Activated T-cell treated with anti-CD3 and anti-CD28 coated beads, Interleukin-2, amount 50 U/mL, for 4 hours (primary cell): Measurements from ENCODE around the gene CCNB1. TPM values are rescaled to one million over a fixed set of nuclear protein-coding genes. Genes with fewer than 3 reads are reported as not detected.
"Not testable (repeated sequence)": the region's sequence is repeated elsewhere in the genome, so short reads cannot be mapped to it uniquely, and the experiment has no call there.

ENCODE experiments used
- ATAC-seq, 2 donors: fragments of 200-7000 bp; cut with Tn5 transposase; one replicate each; pipeline ENCODE4 v1.10.0; 2021
- DNase-seq: peaks from one replicate; pipeline ENCODE4 v3.0.0-alpha.2; 2020
- H3K27me3 Mint-ChIP-seq: one replicate; pipeline ENCODE4 v1.8.0; 2021; ENCODE audit warnings: low read depth, mixed read lengths
- H3K36me3 Mint-ChIP-seq: one replicate; pipeline ENCODE4 v1.8.0; 2022; ENCODE audit warnings: mixed read lengths; ENCODE audit not compliant: insufficient read depth
- H3K4me1 Mint-ChIP-seq: one replicate; pipeline ENCODE4 v1.8.0; 2021; ENCODE audit warnings: low read depth, mixed read lengths
- H3K4me3 Mint-ChIP-seq: one replicate; pipeline ENCODE4 v1.8.0; 2021; ENCODE audit warnings: mild to moderate bottlenecking, moderate library complexity, mixed read lengths
- H3K9me3 Mint-ChIP-seq: one replicate; pipeline ENCODE4 v1.8.0; 2021; ENCODE audit warnings: mixed read lengths
- total RNA-seq, 3 donors: library from RNA; stranded (reverse); gene quantifications; one replicate each; pipeline ENCODE4 v1.2.1, GENCODE V29; 2021

Gene CCNB1
- total RNA-seq, 3 donors from 2014 or later = 19.3 to 25.6 (median 20.0) TPM

- Mint-ChIP-seq H3K4me3 (no peak overlapping the region), H3K36me3 (no peaks in the 10 kb centered on the region), H3K9me3 (no peaks in the 10 kb centered on the region), H3K27me3 (no peaks in the 10 kb centered on the region), H3K4me1 (no peaks in the 10 kb centered on the region)
- no peak for DNase-seq
- ATAC-seq = no peak
Observed at GRCh38 chr5:69209602-69210001, 42.7 kb downstream of the CCNB1 start.

DNA sequence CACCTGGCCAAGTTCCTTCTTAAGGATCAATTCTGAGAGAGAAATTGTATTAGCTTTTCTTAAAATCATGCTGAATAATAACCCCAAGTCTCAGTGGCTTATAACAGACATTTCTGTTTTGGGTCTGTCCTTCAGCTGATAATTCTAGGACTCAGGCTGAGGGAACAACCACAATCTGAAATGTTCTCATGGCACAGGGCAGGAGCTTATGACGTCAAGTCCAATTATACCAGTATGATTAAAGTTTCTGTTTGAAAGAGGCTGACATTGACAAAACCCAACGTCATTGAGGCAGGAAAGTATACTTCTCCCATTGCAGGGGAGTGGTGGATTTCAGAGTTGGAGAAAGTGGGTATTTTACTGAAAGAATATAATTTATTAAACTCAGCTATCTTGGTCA is 44.2 kb downstream of the CCNB1 start:
- H3K4me1 Mint-ChIP-seq = no peaks in the 10 kb centered on the region
- no peaks in the 10 kb centered on the region for H3K36me3 Mint-ChIP-seq
- H3K4me3 Mint-ChIP-seq = no peak overlapping the region
- H3K9me3 Mint-ChIP-seq = no peaks in the 10 kb centered on the region
- ATAC-seq (no peak), DNase-seq (no peak)
- no peaks in the 10 kb centered on the region for H3K27me3 Mint-ChIP-seq

DNA sequence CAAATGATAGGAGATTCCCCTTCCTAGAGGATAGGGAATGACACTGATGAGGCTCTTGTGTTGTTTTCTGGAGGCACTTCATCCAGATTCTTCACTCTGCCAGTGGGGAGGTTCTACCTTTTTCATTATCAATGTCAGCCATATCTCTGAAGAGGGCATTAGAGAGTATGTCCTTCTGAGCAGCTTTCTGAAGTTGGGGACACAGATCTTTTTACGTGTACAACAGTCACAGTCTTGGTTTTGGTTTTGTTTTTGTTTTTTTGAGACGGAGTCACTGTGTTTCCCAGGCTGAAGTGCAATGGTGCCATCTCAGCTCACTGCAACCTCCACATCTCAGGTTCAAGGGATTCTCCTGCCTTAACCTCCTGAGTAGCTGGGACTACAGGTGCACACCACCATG is 45.1 kb downstream of the CCNB1 start:
- no peak for DNase-seq
- peak overlapping the region; percentile 31 for H3K4me3 Mint-ChIP-seq
- no peaks in the 10 kb centered on the region for H3K27me3 Mint-ChIP-seq
- no peak for ATAC-seq
- peaks cover 2% of the 10 kb centered on the region for H3K4me1 Mint-ChIP-seq
- H3K36me3 Mint-ChIP-seq = no peaks in the 10 kb centered on the region
- H3K9me3 Mint-ChIP-seq = no peaks in the 10 kb centered on the region

DNA sequence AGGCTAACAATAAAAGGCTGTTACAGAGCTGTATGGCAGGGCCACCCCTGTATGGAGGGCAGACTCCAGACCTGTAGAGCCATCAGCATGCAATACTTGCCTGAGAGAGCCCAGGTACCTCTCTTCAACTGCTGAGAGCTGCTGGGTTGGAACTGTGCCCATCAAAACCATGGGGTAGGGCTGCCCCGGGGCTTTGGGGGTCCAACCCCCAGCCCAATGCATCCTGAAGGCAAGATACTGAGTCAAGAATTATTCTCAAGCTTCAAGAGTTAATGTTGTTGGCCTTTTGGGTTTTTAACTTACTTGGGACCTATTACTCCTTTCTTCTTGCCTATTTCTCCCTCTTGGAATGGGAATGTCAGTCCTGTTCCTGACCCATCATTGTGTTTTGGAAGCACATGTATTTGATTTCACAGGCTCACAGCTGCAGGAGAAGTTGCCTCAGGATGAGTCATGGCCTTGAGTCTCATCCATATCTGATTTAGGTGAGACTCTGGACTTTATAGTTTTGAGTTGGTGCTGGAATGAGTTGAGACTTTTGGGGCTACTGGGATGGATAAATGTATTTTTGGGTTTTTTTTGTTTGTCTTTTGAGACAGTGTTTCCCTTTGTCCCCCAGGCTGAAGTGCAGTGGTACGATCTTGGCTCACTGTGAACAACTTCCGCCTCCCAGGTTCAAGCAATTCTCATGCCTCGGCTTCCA is 46.7 kb downstream of the CCNB1 start:
- Mint-ChIP-seq H3K9me3 (no peaks in the 10 kb centered on the region), H3K4me3 (no peak overlapping the region), H3K27me3 (no peaks in the 10 kb centered on the region), H3K36me3 (no peaks in the 10 kb centered on the region), H3K4me1 (peaks cover 7% of the 10 kb centered on the region)
- no peak for DNase-seq
- no peak for ATAC-seq

DNA sequence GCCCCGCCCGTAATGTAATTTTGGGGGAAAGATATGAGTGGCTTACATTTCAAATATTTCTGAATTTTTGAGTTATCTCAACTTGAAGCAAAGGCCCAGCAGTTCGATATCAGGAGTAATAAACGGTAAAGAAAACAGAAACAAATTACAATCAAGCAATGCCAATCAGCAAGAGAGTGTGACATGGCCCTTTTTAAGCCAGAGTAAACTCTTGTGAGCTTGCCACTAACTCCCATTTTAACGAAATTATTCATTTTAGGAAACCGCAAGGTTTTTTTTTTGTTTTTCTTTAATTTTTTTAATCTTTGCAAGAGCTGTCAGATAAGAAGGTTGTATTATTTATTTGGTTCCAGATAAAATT is 50.2 kb downstream of the CCNB1 start:
- Mint-ChIP-seq H3K4me3 (peak overlapping the region; percentile 97), H3K4me1 (peaks cover 14% of the 10 kb centered on the region)
- no peak for ATAC-seq

GRCh38 chr5:69217548-69218526 is 50.9 kb downstream of the CCNB1 start:
- DNase-seq (peak; percentile 93), ATAC-seq (peak; percentile 91 to 96)
- Mint-ChIP-seq H3K36me3 (peaks cover 3% of the 10 kb centered on the region), H3K4me1 (peaks cover 14% of the 10 kb centered on the region), H3K9me3 (no peaks in the 10 kb centered on the region), H3K4me3 (peak overlapping the region; percentile 97), H3K27me3 (no peaks in the 10 kb centered on the region)

More for the DNA sequence above, 50.2 kb downstream of the CCNB1 start:
- no peak for DNase-seq
- no peaks in the 10 kb centered on the region for H3K9me3 Mint-ChIP-seq
- no peaks in the 10 kb centered on the region for H3K27me3 Mint-ChIP-seq
- peaks cover 1% of the 10 kb centered on the region for H3K36me3 Mint-ChIP-seq

- Mint-ChIP-seq H3K4me3 (no peak overlapping the region), H3K4me1 (peaks cover 14% of the 10 kb centered on the region), H3K36me3 (peaks cover 3% of the 10 kb centered on the region), H3K9me3 (no peaks in the 10 kb centered on the region), H3K27me3 (no peaks in the 10 kb centered on the region)
- DNase-seq (no peak), ATAC-seq (no peak)
Observed at GRCh38 chr5:69219939-69220338, 53.0 kb downstream of the CCNB1 start.

GRCh38 chr5:69220371-69220770 is 53.4 kb downstream of the CCNB1 start:
- not testable (repeated sequence) for ATAC-seq, H3K36me3 Mint-ChIP-seq, H3K9me3 Mint-ChIP-seq, DNase-seq, H3K27me3 Mint-ChIP-seq, H3K4me3 Mint-ChIP-seq
- peaks cover 14% of the 10 kb centered on the region for H3K4me1 Mint-ChIP-seq

GRCh38 chr5:69220833-69221232 is 53.9 kb downstream of the CCNB1 start:
- not testable (repeated sequence) for H3K4me3 Mint-ChIP-seq, ATAC-seq, H3K9me3 Mint-ChIP-seq, H3K36me3 Mint-ChIP-seq, H3K27me3 Mint-ChIP-seq, DNase-seq
- peaks cover 14% of the 10 kb centered on the region for H3K4me1 Mint-ChIP-seq

DNA sequence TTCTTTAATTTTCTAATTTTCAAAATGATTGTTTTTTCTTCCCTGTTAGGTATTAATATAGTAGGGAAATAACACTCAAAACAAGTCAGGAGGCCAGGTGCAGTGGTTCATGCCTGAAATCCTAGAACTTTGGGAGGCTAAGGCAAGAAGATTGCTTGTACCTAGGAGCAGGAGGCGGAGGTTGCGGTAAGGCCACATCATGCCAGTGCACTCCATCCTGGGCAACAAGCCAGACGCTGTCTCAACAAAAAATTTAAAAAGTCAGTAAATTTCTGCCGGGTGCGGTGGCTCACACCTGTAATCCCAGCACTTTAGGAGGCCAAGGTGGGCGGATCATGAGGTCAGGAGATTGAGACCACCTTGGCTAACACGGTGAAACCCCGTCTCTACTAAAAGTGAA is 57.6 kb downstream of the CCNB1 start:
- Mint-ChIP-seq H3K36me3 (peaks cover 7% of the 10 kb centered on the region), H3K9me3 (no peaks in the 10 kb centered on the region), H3K4me3 (no peak overlapping the region), H3K27me3 (no peaks in the 10 kb centered on the region), H3K4me1 (no peaks in the 10 kb centered on the region)
- DNase-seq (no peak), ATAC-seq (no peak)

GRCh38 chr5:69225860-69226259 is 58.9 kb downstream of the CCNB1 start:
- Mint-ChIP-seq H3K4me3 (no peak overlapping the region), H3K36me3 (peaks cover 9% of the 10 kb centered on the region), H3K27me3 (no peaks in the 10 kb centered on the region), H3K9me3 (no peaks in the 10 kb centered on the region), H3K4me1 (no peaks in the 10 kb centered on the region)
- ATAC-seq (no peak), DNase-seq (no peak)

Other genes with a start within 250 kb of the CCNB1 start
- gene SLC30A5, start 73.1 kb upstream of the CCNB1 start, total RNA-seq = 10 to 100 TPM; 49.3 to 55.8 (median 54.9) TPM
- gene CENPH, start 22.4 kb downstream of the CCNB1 start, total RNA-seq = 10 to 100 TPM; 36.1 to 44.2 (median 41.6) TPM
- gene CDK7, start 67.7 kb downstream of the CCNB1 start, total RNA-seq = 10 to 100 TPM; 39.9 to 52.4 (median 48.5) TPM
- gene CCDC125, start 165.7 kb downstream of the CCNB1 start, total RNA-seq = 1 to 10 TPM; 6.3 to 7.9 (median 7.2) TPM
- gene AK6, start 202.4 kb downstream of the CCNB1 start, total RNA-seq = 100 to 1,000 TPM; 126 to 145 (median 135) TPM
- gene TAF9, start 202.4 kb downstream of the CCNB1 start, total RNA-seq = 100 to 1,000 TPM in 1 of 3 donors, 10 to 100 TPM in 2; 78.7 to 111 (median 91.4) TPM
- 10 to 100 TPM; 19.9 to 25.1 (median 24.7) TPM for gene RAD17, start 202.7 kb downstream of the CCNB1 start, total RNA-seq
- gene MARVELD2, start 248.0 kb downstream of the CCNB1 start, total RNA-seq = under 1 TPM; 0.46 to 0.53 (median 0.48) TPM